H1 (cell line): ENCODE results near the gene SIN3B. TPM values are rescaled to one million over a fixed set of nuclear protein-coding genes. Genes with fewer than 3 reads are reported as not detected.

Source experiments
- CTCF ChIA-PET: fragments of 300-600 bp; sonication (Branson Sonifier 250); formaldehyde crosslinking; loops from one replicate; lab custom pipeline; 2021; ENCODE audit not compliant: partially characterized antibody; lab: Charles Lee
- POLR2A ChIA-PET: fragments of 300-600 bp; sonication (Branson Sonifier 250); formaldehyde crosslinking; loops from one replicate; lab custom pipeline; 2021; ENCODE audit warnings: inconsistent platforms; ENCODE audit not compliant: partially characterized antibody; lab: Charles Lee
- DNase-seq, 2 experiments: peaks; one replicate each; pipeline versions ENCODE4 v3.0.0 to v3.0.0-alpha.2; 2010 to 2022; ENCODE audit warnings: low spot score in 2 of 2, low read depth in 1 of 2, mixed read lengths in 1 of 2
- FAIRE-seq: peaks from 2 replicates; lab custom pipeline; 2011; peaks lifted over from hg19 to GRCh38; lab: Jason Lieb, UNC
- H2AFZ ChIP-seq: 2 replicates; pipeline ENCODE4 v1.8.1; 2012; ENCODE audit warnings: low read length, inconsistent platforms
- H2AK5ac ChIP-seq: 2 replicates; pipeline ENCODE4 v1.6.1; 2013; ENCODE audit warnings: low read depth, low read length
- H2BK120ac ChIP-seq: replicated peaks from 2 replicates; pipeline ENCODE3; 2013; ENCODE audit warnings: low read depth, low read length, inconsistent platforms
- H2BK12ac ChIP-seq: 2 replicates; pipeline ENCODE4 v1.6.1; 2013; ENCODE audit warnings: low read depth, low read length
- H2BK15ac ChIP-seq: 2 replicates; pipeline ENCODE4 v1.6.1; 2013; ENCODE audit warnings: low read length
- H2BK20ac ChIP-seq: 2 replicates; pipeline ENCODE4 v1.6.1; 2013; ENCODE audit warnings: low read length
- H2BK5ac ChIP-seq: 2 replicates; pipeline ENCODE4 v1.6.1; 2013; ENCODE audit warnings: low read depth, low read length
- H3K14ac ChIP-seq: 2 replicates; pipeline ENCODE4 v1.6.1; 2013; ENCODE audit warnings: inconsistent platforms; ENCODE audit not compliant: insufficient read length
- H3K18ac ChIP-seq: 2 replicates; pipeline ENCODE4 v1.6.1; 2013; ENCODE audit warnings: low read length; ENCODE audit errors: extremely low read depth
- H3K23ac ChIP-seq: 2 replicates; pipeline ENCODE4 v1.6.1; 2013; ENCODE audit warnings: inconsistent platforms; ENCODE audit not compliant: insufficient read length
- H3K23me2 ChIP-seq: 2 replicates; pipeline ENCODE4 v1.6.1; 2013; ENCODE audit warnings: low read depth, low read length
- H3K27ac ChIP-seq: 2 replicates; pipeline ENCODE4 v1.6.1; 2011; ENCODE audit warnings: low read depth, low read length, inconsistent platforms
- H3K27me3 ChIP-seq, 4 experiments: replicated peaks in 1 of 4; 1 replicate in 1 of 4; 2 replicates in 3 of 4; pipeline versions ENCODE4 v1.6.1 to v1.8.1; 2011 to 2013; ENCODE audit warnings: low read length in 3 of 4, mild to moderate bottlenecking in 3 of 4, inconsistent platforms in 2 of 4, mixed read lengths in 2 of 4, moderate library complexity in 1 of 4; ENCODE audit not compliant: control insufficient read depth in 3 of 4, insufficient read depth in 3 of 4; ENCODE audit errors: extremely low read depth in 1 of 4
- H3K36me3 ChIP-seq, 4 experiments: 2 replicates each; pipeline versions ENCODE4 v1.6.1 to v1.8.1; 2011 to 2013; ENCODE audit warnings: mild to moderate bottlenecking in 4 of 4, low read length in 3 of 4, moderate library complexity in 2 of 4, control low read depth in 1 of 4, inconsistent platforms in 1 of 4; ENCODE audit not compliant: insufficient read depth in 4 of 4, control insufficient read depth in 2 of 4
- H3K4ac ChIP-seq: replicated peaks from 2 replicates; pipeline ENCODE3; 2013; ENCODE audit warnings: low read length, low read depth, mixed read lengths, inconsistent platforms; ENCODE audit not compliant: insufficient read length
- H3K4me1 ChIP-seq, 4 experiments: replicated peaks in 1 of 4; 1 replicate in 1 of 4; 2 replicates in 3 of 4; pipeline versions ENCODE4 v1.6.1 to v1.8.1; 2011 to 2013; ENCODE audit warnings: low read length in 3 of 4, inconsistent platforms in 2 of 4, mixed read lengths in 1 of 4; ENCODE audit not compliant: insufficient read depth in 4 of 4, control insufficient read depth in 3 of 4
- H3K4me2 ChIP-seq, 2 experiments: 2 replicates each; pipeline versions ENCODE4 v1.6.1 to v1.8.1; 2011 to 2013; ENCODE audit warnings: low read depth in 2 of 2, low read length in 2 of 2, control low read depth in 1 of 2, inconsistent platforms in 1 of 2, mild to moderate bottlenecking in 1 of 2; ENCODE audit not compliant: insufficient read depth in 1 of 2
- H3K4me3 ChIP-seq, 4 experiments: fragments of 200-600, 300-600 bp in 1 of 4; sonication (generic), shearing (Covaris generic), sonication (Bioruptor Twin) in 1 of 4; 2 replicates each; pipeline versions ENCODE4 v1.5.1 to v1.8.1; 2011 to 2016; ENCODE audit warnings: low read length in 4 of 4, low read depth in 3 of 4, control low read depth in 2 of 4, inconsistent platforms in 2 of 4, mild to moderate bottlenecking in 2 of 4, mixed read lengths in 1 of 4, moderate library complexity in 1 of 4; ENCODE audit not compliant: insufficient read depth in 2 of 4; ENCODE audit errors: extremely low read depth in 1 of 4
- H3K56ac ChIP-seq: replicated peaks from 2 replicates; pipeline ENCODE3; 2013; ENCODE audit warnings: low read depth, mild to moderate bottlenecking, mixed read lengths, low read length, inconsistent platforms; ENCODE audit not compliant: insufficient read length
- H3K79me1 ChIP-seq: 2 replicates; pipeline ENCODE4 v1.6.1; 2013; ENCODE audit warnings: low read depth, low read length, control low read depth
- H3K79me2 ChIP-seq, 2 experiments: 2 replicates each; pipeline versions ENCODE4 v1.6.1 to v1.8.1; 2012 to 2013; ENCODE audit warnings: low read length in 2 of 2, mild to moderate bottlenecking in 2 of 2, inconsistent platforms in 1 of 2; ENCODE audit not compliant: insufficient read depth in 2 of 2, control insufficient read depth in 1 of 2
- H3K9ac ChIP-seq, 4 experiments: replicated peaks in 1 of 4; 1 replicate in 1 of 4; 2 replicates in 3 of 4; pipeline versions ENCODE4 v1.6.1 to v1.8.1; 2011 to 2013; ENCODE audit warnings: low read depth in 3 of 4, low read length in 3 of 4, control low read depth in 2 of 4, mild to moderate bottlenecking in 2 of 4, moderate library complexity in 2 of 4, inconsistent platforms in 1 of 4; ENCODE audit errors: extremely low read depth in 1 of 4
- H3K9me3 ChIP-seq, 2 experiments: 2 replicates each; pipeline versions ENCODE4 v1.6.1 to v1.8.1; 2012 to 2013; ENCODE audit warnings: mild to moderate bottlenecking in 2 of 2, moderate library complexity in 2 of 2, control low read depth in 1 of 2, inconsistent platforms in 1 of 2, low read depth in 1 of 2, low read length in 1 of 2, mixed read lengths in 1 of 2; ENCODE audit not compliant: insufficient read depth in 2 of 2
- H4K20me1 ChIP-seq, 2 experiments: replicated peaks in 1 of 2; 2 replicates each; pipeline versions ENCODE3 to v1.8.1; 2011 to 2013; ENCODE audit warnings: inconsistent platforms in 2 of 2, low read length in 2 of 2, mild to moderate bottlenecking in 1 of 2; ENCODE audit not compliant: insufficient read depth in 2 of 2, control insufficient read depth in 1 of 2
- H4K5ac ChIP-seq: 2 replicates; pipeline ENCODE4 v1.6.1; 2013; ENCODE audit warnings: low read length, low read depth, mixed read lengths, inconsistent platforms; ENCODE audit not compliant: insufficient read length
- H4K8ac ChIP-seq: 2 replicates; pipeline ENCODE4 v1.8.0; 2013; ENCODE audit warnings: mild to moderate bottlenecking, moderate library complexity, low read length, inconsistent platforms; ENCODE audit not compliant: insufficient read depth; ENCODE audit errors: extremely low read depth
- H4K91ac ChIP-seq: replicated peaks from 2 replicates; pipeline ENCODE3; 2013; ENCODE audit warnings: low read length, mixed read lengths, inconsistent platforms; ENCODE audit not compliant: insufficient read length
- CBX8 ChIP-seq: fragments of 300-800, 300-1000 bp; sonication (generic); IDR thresholded peaks from 2 replicates; pipeline ENCODE4 v1.7.1; 2016; ENCODE audit warnings: low read depth, low read length, borderline replicate concordance
- CHD2 ChIP-seq: IDR thresholded peaks from 2 replicates; pipeline ENCODE4 v1.6.1; 2012; ENCODE audit warnings: low read length, improper control_type of control experiment
- EP300 ChIP-seq, 2 experiments: IDR thresholded peaks; 1 replicate in 1 of 2; 2 replicates in 1 of 2; pipeline ENCODE4 v1.6.1; 2011 to 2012; ENCODE audit warnings: low read depth in 2 of 2, low read length in 2 of 2, mild to moderate bottlenecking in 2 of 2, borderline replicate concordance in 1 of 2, inconsistent platforms in 1 of 2, moderate library complexity in 1 of 2
- FOSL1 ChIP-seq: IDR thresholded peaks from 2 replicates; pipeline ENCODE4 v1.6.1; 2011; ENCODE audit warnings: mild to moderate bottlenecking, low read depth, low read length, moderate library complexity; ENCODE audit not compliant: insufficient read depth
- POLR2A ChIP-seq, 2 experiments: IDR thresholded peaks; 1 replicate in 1 of 2; 2 replicates in 1 of 2; pipeline ENCODE4 v1.6.1; 2011; ENCODE audit warnings: low read depth in 2 of 2, low read length in 2 of 2, mild to moderate bottlenecking in 2 of 2; ENCODE audit errors: control extremely low read depth in 1 of 2
- RBBP5 ChIP-seq: IDR thresholded peaks from 2 replicates; pipeline ENCODE4 v1.7.1; 2012; ENCODE audit warnings: low read depth, mild to moderate bottlenecking, inconsistent platforms, low read length, moderate library complexity, borderline replicate concordance
- RFX5 ChIP-seq: IDR thresholded peaks from 2 replicates; pipeline ENCODE4 v1.6.1; 2011; ENCODE audit warnings: low read depth, low read length, improper control_type of control experiment, borderline replicate concordance
- RXRA ChIP-seq: IDR thresholded peaks from 2 replicates; pipeline ENCODE4 v1.6.1; 2011; ENCODE audit warnings: low read depth, mild to moderate bottlenecking, low read length, moderate library complexity; ENCODE audit not compliant: insufficient read depth
- SIN3A ChIP-seq, 2 experiments: IDR thresholded peaks in 1 of 2; conservative IDR thresholded peaks in 1 of 2; 2 replicates each; pipeline ENCODE4 v1.6.1; 2011 to 2012; ENCODE audit warnings: low read length in 2 of 2, improper control_type of control experiment in 1 of 2, low read depth in 1 of 2, mild to moderate bottlenecking in 1 of 2
- TAF1 ChIP-seq: IDR thresholded peaks from 2 replicates; pipeline ENCODE4 v1.6.1; 2011; ENCODE audit warnings: mild to moderate bottlenecking, low read depth, low read length
- WGBS, 2 experiments: shearing (Covaris generic) in 1 of 2; methylation state at CpG; one replicate each; pipeline versions ENCODE4 v1.1.6 to v1.1.7; 2013 to 2015; ENCODE audit warnings: low lambda C conversion rate in 2 of 2, mixed read lengths in 2 of 2, inconsistent platforms in 1 of 2, low coverage in 1 of 2, missing lambda C conversion rate in 1 of 2; ENCODE audit not compliant: insufficient replicate concordance in 2 of 2, insufficient coverage in 1 of 2, insufficient read length in 1 of 2; ENCODE audit errors: extremely low coverage in 1 of 2, missing lambda C conversion rate in 1 of 2; 5-methylcytosine and 5-hydroxymethylcytosine counted together
- polyA plus RNA-seq, 7 experiments: library from polyadenylated mRNA; depleted of rRNA in 3 of 7; stranded (reverse) in 5 of 7; unstranded in 2 of 7; fragments of >200 nt in 5 of 7; fragments of 200-250 nt in 2 of 7; gene quantifications; 1 replicate in 5 of 7; 2 replicates in 1 of 7; 4 replicates in 1 of 7; pipeline versions ENCODE4 v1.2.1 to v1.2.3, GENCODE V29; 2011 to 2013; ENCODE audit warnings: missing spikeins in 2 of 7, mixed read lengths in 2 of 7
- total RNA-seq: library from RNA; stranded (reverse); fragmentation: NEBNext Ultra II Directional; extraction: Animal tissue kit (Norgen Biotek cat#: 25700); gene quantifications from 2 replicates; pipeline ENCODE4 v1.2.1, GENCODE V29; 2021
- TF ChIP-seq, protein P1 (sequence below): IDR thresholded peaks from 2 replicates; pipeline ENCODE4 v1.6.1; 2012; ENCODE audit warnings: inconsistent platforms

SIN3B gene
- total and polyA plus RNA-seq, 2 of the 8 experiments (the other 6 are each of a cell fraction or from before 2014, with no cell fraction given): 29.5 to 71.1 TPM

DNA sequence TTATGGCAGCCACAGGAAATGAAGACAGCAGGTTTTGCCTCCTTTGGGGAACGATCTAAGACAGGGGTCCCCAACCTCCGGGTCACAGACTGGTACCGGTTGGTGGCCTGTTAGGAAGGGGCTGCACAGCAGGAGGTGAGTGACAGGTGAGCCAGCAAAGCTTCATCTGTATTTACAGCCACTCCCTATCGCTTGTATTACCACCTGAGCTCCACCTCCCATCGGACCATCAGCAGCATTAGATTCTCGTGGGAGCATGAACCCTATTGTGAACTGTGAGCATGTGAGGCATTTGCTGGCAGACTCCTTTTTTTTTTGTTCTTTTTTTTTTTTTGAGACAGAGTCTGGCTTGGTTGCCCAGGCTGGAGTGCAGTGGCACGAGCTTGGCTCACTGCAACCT, 81.8 kb downstream of the SIN3B start:
- no peak overlapping the region for H3K18ac ChIP-seq
- 88% methylated on average over 7 of the region's 7 CpGs; no CpG with 5 or more reads in 1 of the 2 experiments for WGBS, 2 experiments
- FAIRE-seq (no peak), DNase-seq (no peak)
- H3K4me1 ChIP-seq: no peaks in the 10 kb centered on the region
- H4K5ac ChIP-seq: no peak overlapping the region
- H3K4ac ChIP-seq: no peak overlapping the region
- H3K14ac ChIP-seq: no peak overlapping the region
- no peaks in the 10 kb centered on the region for H3K79me2 ChIP-seq
- no peak overlapping the region for H2AFZ ChIP-seq
- no peaks in the 10 kb centered on the region for H4K20me1 ChIP-seq
- no peak overlapping the region for H3K23ac ChIP-seq
- no peak overlapping the region for H4K91ac ChIP-seq
- CTCF ChIA-PET: interaction anchor here (0.7 to 1.5 kb wide), 4 partner anchors 9 to 156 kb away, joined by 3 to 11 read pairs (median 4); no protein-coding TSS in a partner anchor
- no peak overlapping the region for H3K9ac ChIP-seq
- H3K36me3 ChIP-seq: no peaks in the 10 kb centered on the region
- H4K8ac ChIP-seq: no peak overlapping the region
- no peak overlapping the region for H3K4me2 ChIP-seq
- no peak overlapping the region for H2BK12ac ChIP-seq
- H2BK120ac ChIP-seq: no peak overlapping the region
- no peak overlapping the region for H2BK15ac ChIP-seq
- H3K56ac ChIP-seq: no peak overlapping the region
- H3K4me3 ChIP-seq: no peak overlapping the region
- POLR2A ChIA-PET: no interaction called here
- H2BK5ac ChIP-seq: no peak overlapping the region
- TF ChIP-seq, protein P1, sequence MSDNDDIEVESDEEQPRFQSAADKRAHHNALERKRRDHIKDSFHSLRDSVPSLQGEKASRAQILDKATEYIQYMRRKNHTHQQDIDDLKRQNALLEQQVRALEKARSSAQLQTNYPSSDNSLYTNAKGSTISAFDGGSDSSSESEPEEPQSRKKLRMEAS: no peak
- no peak for TF ChIP-seq CHD2
- no peak for TF ChIP-seq RBBP5
- TF ChIP-seq SIN3A (conservative IDR thresholded peaks at IDR 0.05 in 1 of 2, IDR thresholded peaks at IDR 0.05 in 1 of 2; ENCODE audit: low read depth in 1 of 2, low read length in 2 of 2): no peak
- TF ChIP-seq POLR2A (IDR thresholded peaks at IDR 0.05; ENCODE audit: control extremely low read depth in 1 of 2, low read depth in 2 of 2, low read length in 2 of 2): no peak
- no peak for TF ChIP-seq TAF1
- TF ChIP-seq RXRA: no peak
- no peak for TF ChIP-seq RFX5
- TF ChIP-seq EP300 (IDR thresholded peaks at IDR 0.05; ENCODE audit: borderline replicate concordance in 1 of 2, low read depth in 2 of 2, low read length in 2 of 2): no peak
- TF ChIP-seq FOSL1: no peak
- TF ChIP-seq CBX8: no peak
- no peak overlapping the region for H3K27ac ChIP-seq
- peaks cover 10 to 23% of the 10 kb centered on the region in 2 experiments; a peak in 3 of 4 replicates for H3K9me3 ChIP-seq
- H3K79me1 ChIP-seq: no peaks in the 10 kb centered on the region
- no peak overlapping the region for H2BK20ac ChIP-seq
- no peaks in the 10 kb centered on the region for H3K27me3 ChIP-seq
- H3K23me2 ChIP-seq: no peaks in the 10 kb centered on the region
- H2AK5ac ChIP-seq: no peak overlapping the region
